Measurements from ENCODE around the gene CDH4. TPM values are rescaled to one million over a fixed set of nuclear protein-coding genes. Genes with fewer than 3 reads are reported as not detected.

CDH4 gene
- total RNA-seq, 1 donor from 2014 or later: 0.23 TPM

- H3K27ac Mint-ChIP-seq (ENCODE audit: unreplicated experiment): no peak overlapping the region
- no peaks in the 10 kb centered on the region for H3K9me3 Mint-ChIP-seq (ENCODE audit: unreplicated experiment)
- no peak for DNase-seq (ENCODE audit: low spot score)
- H3K27me3 Mint-ChIP-seq (ENCODE audit: unreplicated experiment): peaks cover 11% of the 10 kb centered on the region
- no peaks in the 10 kb centered on the region for H3K4me1 Mint-ChIP-seq (ENCODE audit: unreplicated experiment)
- no peak for TF ChIP-seq CTCF (IDR thresholded peaks at IDR 0.05; ENCODE audit: unreplicated experiment)
- H3K36me3 Mint-ChIP-seq (ENCODE audit: low read depth, unreplicated experiment): no peaks in the 10 kb centered on the region
- no peak overlapping the region for H3K4me3 Mint-ChIP-seq (ENCODE audit: unreplicated experiment)
Measured at GRCh38 chr20:61684583-61685235, 432.6 kb downstream of the CDH4 start.

- Mint-ChIP-seq H3K27ac (ENCODE audit: unreplicated experiment) (no peak overlapping the region), H3K4me3 (ENCODE audit: unreplicated experiment) (no peak overlapping the region), H3K4me1 (ENCODE audit: unreplicated experiment) (no peaks in the 10 kb centered on the region), H3K36me3 (ENCODE audit: low read depth, unreplicated experiment) (no peaks in the 10 kb centered on the region), H3K27me3 (ENCODE audit: unreplicated experiment) (peaks cover 11% of the 10 kb centered on the region), H3K9me3 (ENCODE audit: unreplicated experiment) (no peaks in the 10 kb centered on the region)
- no peak for TF ChIP-seq CTCF (IDR thresholded peaks at IDR 0.05; ENCODE audit: unreplicated experiment)
- DNase-seq (ENCODE audit: low spot score): no peak
Measured at GRCh38 chr20:61685462-61685861, 433.4 kb downstream of the CDH4 start.

- Mint-ChIP-seq H3K27me3 (ENCODE audit: unreplicated experiment) (peaks cover 14% of the 10 kb centered on the region), H3K4me3 (ENCODE audit: unreplicated experiment) (no peak overlapping the region), H3K27ac (ENCODE audit: unreplicated experiment) (no peak overlapping the region), H3K36me3 (ENCODE audit: low read depth, unreplicated experiment) (no peaks in the 10 kb centered on the region), H3K9me3 (ENCODE audit: unreplicated experiment) (no peaks in the 10 kb centered on the region), H3K4me1 (ENCODE audit: unreplicated experiment) (no peaks in the 10 kb centered on the region)
- no peak for DNase-seq (ENCODE audit: low spot score)
- TF ChIP-seq CTCF (IDR thresholded peaks at IDR 0.05; ENCODE audit: unreplicated experiment): no peak
Measured at GRCh38 chr20:61686051-61686936, 434.2 kb downstream of the CDH4 start.

GRCh38 chr20:61688411-61688810 is 436.4 kb downstream of the CDH4 start:
- Mint-ChIP-seq H3K36me3 (ENCODE audit: low read depth, unreplicated experiment) (no peaks in the 10 kb centered on the region), H3K4me3 (ENCODE audit: unreplicated experiment) (no peak overlapping the region), H3K9me3 (ENCODE audit: unreplicated experiment) (no peaks in the 10 kb centered on the region), H3K4me1 (ENCODE audit: unreplicated experiment) (no peaks in the 10 kb centered on the region), H3K27ac (ENCODE audit: unreplicated experiment) (no peak overlapping the region), H3K27me3 (ENCODE audit: unreplicated experiment) (peaks cover 11% of the 10 kb centered on the region)
- no peak for DNase-seq (ENCODE audit: low spot score)
- TF ChIP-seq CTCF (IDR thresholded peaks at IDR 0.05; ENCODE audit: unreplicated experiment): no peak

DNA sequence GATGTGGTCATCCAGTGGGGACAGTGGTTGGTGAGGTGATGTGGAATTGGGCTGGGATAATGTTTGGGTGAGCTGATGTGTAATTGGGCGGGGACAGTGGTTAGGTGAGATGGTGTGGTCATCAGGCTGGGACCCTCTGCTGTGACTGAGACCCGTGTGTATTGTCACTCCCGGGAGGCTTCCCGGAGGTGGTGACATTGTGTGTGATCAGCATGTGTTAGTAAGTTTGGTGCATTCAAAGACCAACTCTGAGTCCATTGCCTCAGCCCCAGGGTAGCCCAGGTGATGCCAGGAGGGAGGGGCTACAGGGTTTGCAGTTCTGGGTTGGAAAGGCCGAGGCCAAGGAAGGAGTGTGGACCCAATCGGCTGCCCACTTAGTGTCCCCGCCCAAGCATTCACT is 438.1 kb downstream of the CDH4 start:
- H3K36me3 Mint-ChIP-seq (ENCODE audit: low read depth, unreplicated experiment): no peaks in the 10 kb centered on the region
- no peaks in the 10 kb centered on the region for H3K4me1 Mint-ChIP-seq (ENCODE audit: unreplicated experiment)
- no peak overlapping the region for H3K4me3 Mint-ChIP-seq (ENCODE audit: unreplicated experiment)
- TF ChIP-seq CTCF (IDR thresholded peaks at IDR 0.05; ENCODE audit: unreplicated experiment): no peak
- H3K27ac Mint-ChIP-seq (ENCODE audit: unreplicated experiment): no peak overlapping the region
- no peaks in the 10 kb centered on the region for H3K9me3 Mint-ChIP-seq (ENCODE audit: unreplicated experiment)
- no peak for DNase-seq (ENCODE audit: low spot score)
- peaks cover 11% of the 10 kb centered on the region for H3K27me3 Mint-ChIP-seq (ENCODE audit: unreplicated experiment)

Data from endothelial cell (in vitro differentiated cells).